Endodermal cell (in vitro differentiated cells): Measurements from ENCODE around the gene ARHGAP20. TPM values are rescaled to one million over a fixed set of nuclear protein-coding genes. Genes with fewer than 3 reads are reported as not detected.

Experiments used
- DNase-seq: peaks from one replicate; pipeline ENCODE4 v3.0.0-alpha.2; 2017
- H3K27ac ChIP-seq: 2 replicates; pipeline ENCODE4 v1.5.1; 2013; ENCODE audit warnings: mild to moderate bottlenecking, low read depth, low read length, moderate library complexity
- H3K27me3 ChIP-seq: 2 replicates; pipeline ENCODE4 v1.6.1; 2013; ENCODE audit warnings: mild to moderate bottlenecking, low read length, moderate library complexity; ENCODE audit not compliant: insufficient read depth, control insufficient read depth, poor library complexity, severe bottlenecking
- H3K36me3 ChIP-seq: 2 replicates; pipeline ENCODE4 v1.7.0; 2013; ENCODE audit warnings: mild to moderate bottlenecking, low read length, moderate library complexity; ENCODE audit not compliant: control insufficient read depth, insufficient read depth
- H3K4me1 ChIP-seq: one replicate; pipeline ENCODE4 v1.7.0; 2013; ENCODE audit warnings: low read length; ENCODE audit not compliant: control insufficient read depth, insufficient read depth
- H3K4me3 ChIP-seq: 2 replicates; pipeline ENCODE4 v1.5.1; 2013; ENCODE audit warnings: mild to moderate bottlenecking, low read length, moderate library complexity
- H3K9ac ChIP-seq: 2 replicates; pipeline ENCODE4 v1.6.1; 2013; ENCODE audit warnings: mild to moderate bottlenecking, low read length, moderate library complexity; ENCODE audit not compliant: poor library complexity, severe bottlenecking; ENCODE audit errors: extremely low read depth
- H3K9me3 ChIP-seq: 2 replicates; pipeline ENCODE4 v1.6.1; 2013; ENCODE audit warnings: mild to moderate bottlenecking, low read length, moderate library complexity; ENCODE audit not compliant: control insufficient read depth
- H3K27ac Mint-ChIP-seq: 2 replicates; pipeline ENCODE4 v1.8.0; 2020; ENCODE audit warnings: mixed read lengths
- H3K27me3 Mint-ChIP-seq: 2 replicates; pipeline ENCODE4 v1.8.0; 2021; ENCODE audit warnings: mild to moderate bottlenecking, mixed read lengths; ENCODE audit not compliant: insufficient read depth
- H3K36me3 Mint-ChIP-seq: 2 replicates; pipeline ENCODE4 v1.8.0; 2020; ENCODE audit warnings: low read depth, mixed read lengths
- H3K4me1 Mint-ChIP-seq: 2 replicates; pipeline ENCODE4 v1.8.0; 2020; ENCODE audit warnings: mixed read lengths
- H3K4me3 Mint-ChIP-seq: 2 replicates; pipeline ENCODE4 v1.8.0; 2020; ENCODE audit warnings: mild to moderate bottlenecking, moderate library complexity, mixed read lengths
- H3K9me3 Mint-ChIP-seq: 2 replicates; pipeline ENCODE4 v1.8.0; 2020; ENCODE audit warnings: mild to moderate bottlenecking, mixed read lengths
- CTCF ChIP-seq: fragments of 200-600 bp; sonication (generic); conservative IDR thresholded peaks from 2 replicates; pipeline ENCODE4 v1.5.0; 2021; ENCODE audit warnings: antibody characterized with exemption, mild to moderate bottlenecking
- WGBS, 2 experiments: methylation state at CpG; one replicate each; pipeline versions ENCODE4 v1.1.5 to v1.1.7; 2013; ENCODE audit warnings: missing lambda C conversion rate in 2 of 2, mixed read lengths in 1 of 2; ENCODE audit not compliant: insufficient coverage in 1 of 2, insufficient read length in 1 of 2; 5-methylcytosine and 5-hydroxymethylcytosine counted together
- total RNA-seq, 2 donors: library from RNA; stranded (reverse); fragmentation: NEBNext Ultra II Directional in 1 of 2; extraction: Animal tissue kit (Norgen Biotek cat#: 25700) in 1 of 2; gene quantifications; 2 replicates in 1 of 2; 3 replicates in 1 of 2; pipeline ENCODE4 v1.2.1, GENCODE V29; 2021

ARHGAP20 gene
- total RNA-seq, 2 donors from 2014 or later = 0.15 to 0.27 TPM

DNA sequence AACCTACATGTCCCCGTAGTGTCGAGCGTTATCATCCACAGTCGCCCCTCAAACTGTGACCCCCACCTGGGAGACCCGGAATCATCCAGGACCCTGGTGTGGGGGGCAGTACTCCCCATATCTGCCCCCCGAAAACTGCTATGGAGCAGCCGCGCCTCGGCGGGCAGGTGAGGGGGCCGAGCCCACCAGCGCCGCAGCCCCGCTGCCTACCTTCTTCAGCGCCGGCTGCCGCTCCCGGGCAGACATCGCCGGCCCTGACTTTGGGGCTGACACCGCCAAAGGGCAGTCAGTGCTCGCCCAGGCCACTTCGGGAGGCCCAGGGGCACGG is 825 bp downstream of the ARHGAP20 start:
- no peak for DNase-seq
- H3K27ac Mint-ChIP-seq = no peak overlapping the region
- peaks cover 6% of the 10 kb centered on the region for H3K4me1 ChIP-seq
- H3K27ac ChIP-seq = no peak overlapping the region
- peaks cover 8% of the 10 kb centered on the region for H3K4me1 Mint-ChIP-seq
- no peaks in the 10 kb centered on the region for H3K36me3 ChIP-seq
- H3K27me3 ChIP-seq = peaks cover 85% of the 10 kb centered on the region
- H3K9me3 Mint-ChIP-seq = no peaks in the 10 kb centered on the region
- H3K9me3 ChIP-seq = no peaks in the 10 kb centered on the region
- no peak overlapping the region for H3K9ac ChIP-seq
- 2% methylated on average over 9 to 24 of the region's 24 CpGs for WGBS, 2 experiments
- H3K4me3 Mint-ChIP-seq = peak overlapping the region; percentile 59
- TF ChIP-seq CTCF = no peak
- no peaks in the 10 kb centered on the region for H3K36me3 Mint-ChIP-seq
- H3K4me3 ChIP-seq = peak overlapping the region; percentile 82
- peaks cover 63% of the 10 kb centered on the region for H3K27me3 Mint-ChIP-seq

DNA sequence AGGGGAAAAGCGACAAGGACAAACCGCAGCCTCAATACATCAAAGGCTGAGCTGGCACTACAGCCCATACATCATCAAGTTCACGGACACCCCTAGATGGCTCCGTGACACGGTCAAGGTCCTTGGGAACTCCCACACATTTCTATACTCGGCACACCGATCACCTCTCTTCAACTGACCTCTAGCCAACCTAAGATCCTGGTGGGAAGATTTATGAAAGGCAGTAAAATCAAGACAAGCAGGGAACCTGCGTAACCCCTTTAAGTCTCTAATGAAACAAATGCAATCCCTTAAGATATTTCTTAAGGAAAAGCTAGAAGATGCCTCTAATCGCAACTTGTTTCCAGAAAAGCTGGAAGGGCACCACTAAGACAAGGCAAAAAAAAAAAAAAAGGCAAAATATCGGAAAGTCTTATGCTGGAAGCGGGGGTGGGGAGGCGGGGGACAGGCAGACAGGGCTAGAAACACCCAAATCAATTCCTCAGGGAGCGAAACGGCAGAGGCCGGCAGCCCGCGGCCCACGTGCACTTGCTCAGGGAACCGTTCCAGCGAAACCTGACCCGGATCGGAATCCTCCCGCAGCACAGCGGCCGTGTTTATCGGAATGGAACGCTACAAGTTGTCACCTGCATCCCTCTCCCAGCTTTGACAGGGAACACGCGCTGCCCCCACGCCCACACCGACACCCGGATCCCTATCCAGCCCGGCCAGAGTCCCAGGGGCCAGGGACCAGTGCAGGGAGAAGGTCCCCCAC is 1.4 kb downstream of the ARHGAP20 start:
- Histone ChIP-seq H3K4me1 (peaks cover 6% of the 10 kb centered on the region), H3K4me3 (peak overlapping the region; percentile 82), H3K27me3 (peaks cover 79% of the 10 kb centered on the region), H3K27ac (no peak overlapping the region), H3K36me3 (no peaks in the 10 kb centered on the region), H3K9ac (no peak overlapping the region), H3K9me3 (no peaks in the 10 kb centered on the region)
- no peak for TF ChIP-seq CTCF
- Mint-ChIP-seq H3K27ac (no peak overlapping the region), H3K4me1 (peaks cover 8% of the 10 kb centered on the region), H3K36me3 (no peaks in the 10 kb centered on the region), H3K9me3 (no peaks in the 10 kb centered on the region), H3K27me3 (peaks cover 63% of the 10 kb centered on the region), H3K4me3 (peak overlapping the region; percentile 59)
- peak; percentile 73 for DNase-seq
- 10 to 22% methylated on average over 4 to 33 of the region's 33 CpGs for WGBS, 2 experiments

GRCh38 chr11:110704210-110704864 is 7.9 kb downstream of the ARHGAP20 start:
- Mint-ChIP-seq H3K36me3 (no peaks in the 10 kb centered on the region), H3K4me3 (no peak overlapping the region), H3K9me3 (peaks cover 2% of the 10 kb centered on the region), H3K4me1 (peaks cover 4% of the 10 kb centered on the region), H3K27me3 (peaks cover 17% of the 10 kb centered on the region), H3K27ac (no peak overlapping the region)
- peaks cover 19% of the 10 kb centered on the region for H3K27me3 ChIP-seq
- H3K4me3 ChIP-seq = no peak overlapping the region
- H3K9me3 ChIP-seq = no peaks in the 10 kb centered on the region
- no peaks in the 10 kb centered on the region for H3K36me3 ChIP-seq
- 91 to 96% methylated on average over 3 to 5 of the region's 5 CpGs for WGBS, 2 experiments
- no peak overlapping the region for H3K27ac ChIP-seq
- H3K4me1 ChIP-seq = no peaks in the 10 kb centered on the region
- DNase-seq = no peak
- H3K9ac ChIP-seq = no peak overlapping the region
- TF ChIP-seq CTCF = no peak
